Suppressor macrophage treated with lipopolysaccharide for 4 hours (primary cell): ENCODE results near the gene HIGD1C.
"Not testable (repeated sequence)": the region's sequence is repeated elsewhere in the genome, so short reads cannot be mapped to it uniquely, and the experiment has no call there.

Experiments
- DNase-seq: peaks from one replicate; pipeline ENCODE4 v3.0.0-alpha.2; 2020

HIGD1C gene

DNA sequence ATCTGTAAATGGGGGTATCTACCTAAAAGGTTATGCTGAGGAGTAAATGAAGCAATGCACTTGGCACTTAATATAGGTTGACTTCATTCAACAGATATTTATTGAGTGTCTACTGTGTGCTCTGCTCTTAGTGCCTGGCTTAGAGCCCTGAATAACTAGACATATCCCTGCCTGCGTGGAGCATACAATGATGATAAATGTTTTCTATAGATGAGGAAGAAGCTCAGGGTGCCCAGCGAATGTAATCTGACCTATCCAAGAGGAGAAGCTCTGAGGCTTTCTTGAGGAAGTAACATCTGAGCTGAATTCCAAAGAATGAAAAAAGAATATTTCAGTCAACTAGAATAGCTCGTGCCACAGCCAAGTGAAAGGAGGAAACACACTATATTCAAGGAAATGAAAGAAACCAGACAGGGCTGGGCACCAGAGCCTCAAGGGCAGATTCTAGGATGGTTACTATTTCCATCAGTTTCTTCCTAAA, 17.9 kb upstream of the HIGD1C start:
- peak; percentile 70 for DNase-seq

DNA sequence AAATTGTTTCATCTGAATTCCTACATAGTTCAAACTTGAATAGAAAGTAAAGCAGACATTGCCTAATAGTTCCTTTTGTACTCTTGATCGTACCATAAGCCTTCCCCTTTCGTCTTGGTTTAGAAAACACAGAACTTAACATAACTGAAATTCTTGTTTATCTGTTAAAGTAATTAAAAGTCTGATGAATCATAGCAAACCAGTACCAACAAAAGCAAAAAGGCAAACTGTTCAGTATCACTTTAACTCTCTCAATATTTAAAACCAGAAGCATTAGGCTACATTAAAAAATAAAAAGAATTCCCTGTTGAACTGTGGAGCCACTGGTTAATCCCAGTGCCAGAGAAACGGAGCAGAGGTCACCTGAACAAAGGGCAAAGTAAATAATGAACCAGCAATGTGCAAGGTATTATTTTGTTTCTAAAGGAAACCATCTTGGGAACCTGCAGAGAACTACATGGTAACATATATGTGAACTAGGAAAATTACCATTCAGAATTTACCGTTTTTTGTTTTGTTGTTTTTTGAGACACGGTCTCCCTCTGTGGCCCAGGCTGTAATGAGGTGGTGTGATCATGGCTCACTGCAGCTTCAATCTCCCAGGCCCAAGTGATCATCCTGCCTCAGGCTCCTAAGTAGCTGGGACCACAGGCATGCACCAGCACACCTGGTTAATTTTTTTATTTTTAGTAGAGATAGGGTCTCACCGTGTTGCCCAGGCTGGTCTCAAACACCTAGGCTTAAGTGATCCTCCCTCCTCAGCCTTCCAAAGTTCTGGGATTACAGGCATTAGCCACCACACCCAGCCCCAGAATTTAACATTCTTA, 17.1 kb upstream of the HIGD1C start:
- DNase-seq = peak; percentile 63

GRCh38 chr12:50936821-50937530, 15.4 kb upstream of the HIGD1C start:
- no peak for DNase-seq

GRCh38 chr12:50937653-50938052, 14.7 kb upstream of the HIGD1C start:
- no peak for DNase-seq

- DNase-seq = no peak
Observed at GRCh38 chr12:50947933-50948626, 4.3 kb upstream of the HIGD1C start.

DNA sequence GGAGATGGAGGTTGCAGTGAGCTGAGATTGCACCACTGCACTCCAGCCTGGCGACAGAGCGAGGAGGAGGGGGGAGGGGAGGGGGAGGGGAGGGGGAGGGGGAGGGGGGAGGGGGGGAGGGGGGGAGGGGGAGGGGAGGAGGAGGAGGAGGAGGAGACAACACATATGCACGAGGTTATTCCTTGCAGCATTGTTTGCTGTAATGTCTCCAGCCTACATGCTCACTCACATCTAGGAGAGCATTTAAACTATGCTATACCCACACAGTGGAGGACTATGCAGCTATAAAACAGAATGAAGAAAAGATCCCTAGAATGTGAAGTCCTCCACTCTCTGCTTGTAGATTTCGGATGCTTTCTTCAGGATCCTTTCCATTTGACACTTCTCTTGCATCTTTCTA, 3.5 kb upstream of the HIGD1C start:
- no peak for DNase-seq

DNA sequence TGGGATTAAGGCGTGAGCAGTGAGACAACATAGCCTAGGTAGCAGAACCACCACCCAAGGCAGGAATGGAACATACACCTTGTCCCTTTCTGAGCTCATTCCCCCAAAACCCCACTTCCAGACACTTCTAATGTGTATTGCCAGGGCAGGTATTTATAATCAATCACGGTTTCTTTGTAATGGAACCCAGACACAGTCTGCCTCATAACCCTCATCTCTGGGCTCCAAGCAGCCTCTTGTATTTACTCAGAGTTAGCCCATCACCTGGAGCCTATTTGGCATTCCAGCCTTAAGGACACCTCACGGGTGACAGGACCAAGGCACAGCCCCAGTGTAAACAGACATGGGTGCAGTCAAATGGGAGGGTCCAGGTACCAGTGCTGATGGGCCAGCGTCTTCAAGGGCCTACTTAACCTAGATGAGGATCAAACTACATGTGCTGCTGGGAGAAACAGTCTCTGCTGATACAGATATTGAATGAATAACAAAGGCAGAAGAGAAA, 2.5 kb upstream of the HIGD1C start:
- no peak for DNase-seq

DNA sequence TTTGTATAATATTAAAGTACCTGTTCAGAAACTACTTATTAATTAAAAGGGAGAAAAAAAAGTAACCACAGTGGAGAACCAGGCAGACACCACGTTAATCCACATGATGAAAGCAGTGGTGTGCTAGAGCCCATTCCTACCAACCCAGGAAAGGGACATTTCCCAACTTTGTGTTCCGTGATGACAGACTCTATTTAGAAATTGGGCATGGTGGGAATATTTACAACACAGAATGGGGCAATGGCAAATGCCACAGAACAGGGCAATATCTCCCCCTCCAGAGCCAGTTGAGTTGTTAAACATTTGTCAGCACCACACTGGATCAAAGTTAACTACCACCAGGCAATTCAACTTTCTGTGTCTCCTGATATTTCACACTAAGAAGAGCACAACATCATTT, 1.2 kb upstream of the HIGD1C start:
- peak; percentile 48 for DNase-seq

GRCh38 chr12:50953047-50953446, 703 bp downstream of the HIGD1C start:
- DNase-seq = no peak

- not testable (repeated sequence) for DNase-seq
Observed at GRCh38 chr12:50954789-50955188, 2.4 kb downstream of the HIGD1C start.

DNA sequence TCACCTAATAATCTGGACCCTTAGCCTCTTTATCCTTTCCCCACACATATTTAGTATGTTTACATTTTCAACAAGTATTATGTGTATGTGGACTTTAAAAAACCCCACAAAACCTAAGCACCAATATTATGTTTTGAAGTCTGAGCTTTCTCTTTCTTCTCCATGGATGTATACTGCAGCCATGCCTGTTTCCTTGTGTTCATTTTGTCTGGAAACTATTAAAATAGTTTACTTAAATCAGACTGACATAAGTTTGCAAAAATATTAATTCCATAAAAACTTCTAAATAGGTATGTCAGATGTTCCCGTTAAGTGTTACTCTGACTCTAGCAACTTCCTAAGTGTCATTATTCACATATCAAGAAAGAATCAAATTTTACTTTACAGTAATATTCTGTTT, 2.9 kb downstream of the HIGD1C start:
- no peak for DNase-seq

DNA sequence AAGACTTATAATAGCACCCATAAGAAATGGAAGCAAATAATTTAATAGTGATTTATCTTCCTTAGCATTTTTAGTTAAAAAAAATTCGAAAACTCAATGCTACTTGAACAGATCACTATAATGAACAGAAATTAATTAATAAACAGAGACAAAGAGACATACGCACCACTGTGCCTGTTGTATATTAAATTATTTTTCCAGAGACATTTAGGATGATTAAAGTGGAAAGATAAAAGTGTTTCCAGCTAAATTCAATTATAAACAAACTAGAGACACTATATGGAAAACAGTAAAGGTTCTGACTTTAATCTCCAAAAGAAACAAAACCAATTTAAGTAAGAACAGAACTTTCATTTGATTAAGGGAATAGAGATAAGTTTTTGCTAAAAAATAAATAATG, 3.4 kb downstream of the HIGD1C start:
- DNase-seq = no peak

DNA sequence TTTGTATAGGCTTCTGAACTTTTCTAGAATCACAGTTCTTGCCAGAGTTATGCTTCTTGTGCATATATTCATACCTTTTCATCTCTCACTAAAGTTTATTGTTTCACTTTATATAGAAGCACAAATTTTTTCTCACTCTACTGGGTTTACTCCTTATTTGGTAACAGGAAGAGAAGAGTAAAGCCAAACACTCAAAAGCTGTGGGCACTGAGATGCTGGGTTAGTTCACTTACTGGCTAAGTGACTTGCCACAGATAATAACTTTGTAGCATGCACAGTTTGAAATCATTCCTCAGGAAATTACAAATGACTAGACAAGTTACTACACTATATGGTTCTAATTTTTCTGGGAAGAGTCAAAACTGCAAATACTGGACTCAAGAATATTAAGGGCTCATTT, 7.8 kb downstream of the HIGD1C start:
- no peak for DNase-seq

DNA sequence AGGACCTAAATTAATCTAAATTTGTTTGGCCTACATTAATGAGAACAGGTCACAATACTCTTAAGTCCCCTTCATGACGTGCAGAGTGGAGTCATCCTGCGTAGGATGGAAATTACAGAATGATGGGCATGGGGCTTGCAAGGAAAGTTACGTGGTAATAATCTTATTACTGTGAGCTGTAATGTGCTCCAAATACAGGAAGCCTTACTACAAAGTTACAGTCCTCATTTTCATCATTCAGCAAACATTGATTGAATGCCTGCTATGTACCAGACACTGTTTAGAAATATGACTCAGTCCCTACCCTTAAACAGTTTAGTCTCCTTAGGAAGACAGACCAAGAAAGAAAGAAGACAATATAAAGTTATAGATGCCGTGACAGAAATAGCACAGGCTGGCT, 9.4 kb downstream of the HIGD1C start:
- no peak for DNase-seq

GRCh38 chr12:50964432-50964831, 12.1 kb downstream of the HIGD1C start:
- no peak for DNase-seq

- DNase-seq = no peak
Observed at GRCh38 chr12:50971946-50972345, 19.6 kb downstream of the HIGD1C start.

DNA sequence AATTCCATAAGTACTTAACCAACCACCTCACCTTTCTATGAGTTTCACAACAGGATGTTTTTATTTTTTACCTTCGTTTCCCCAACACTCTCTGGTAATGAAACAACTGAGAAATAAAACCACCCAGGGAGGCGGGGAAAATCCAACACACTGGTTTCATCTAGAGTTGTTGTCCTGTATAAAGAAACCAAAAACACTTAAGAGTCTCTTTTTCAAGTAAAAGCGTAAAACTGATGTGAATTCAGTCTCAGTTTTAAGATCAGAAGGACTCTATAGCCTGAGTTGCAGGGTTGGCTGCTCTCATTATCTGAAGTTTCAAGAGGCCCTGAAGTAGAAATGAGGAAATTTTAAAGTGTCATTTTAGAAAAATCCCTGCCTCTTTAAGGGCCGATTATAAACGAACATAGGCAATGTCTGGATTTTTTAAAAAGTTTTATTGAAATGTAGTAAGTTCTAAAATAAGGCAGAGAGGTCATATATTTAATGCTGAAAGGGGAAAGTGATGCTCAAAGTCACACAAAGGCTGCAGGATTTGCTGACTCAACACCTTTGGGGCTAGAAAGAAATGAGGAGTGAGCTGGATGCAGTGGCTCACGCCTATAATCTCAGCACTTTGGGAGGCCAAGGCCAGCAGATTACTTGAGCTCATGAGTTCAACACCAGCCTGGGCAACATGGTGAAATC, 27.2 kb downstream of the HIGD1C start:
- no peak for DNase-seq

DNA sequence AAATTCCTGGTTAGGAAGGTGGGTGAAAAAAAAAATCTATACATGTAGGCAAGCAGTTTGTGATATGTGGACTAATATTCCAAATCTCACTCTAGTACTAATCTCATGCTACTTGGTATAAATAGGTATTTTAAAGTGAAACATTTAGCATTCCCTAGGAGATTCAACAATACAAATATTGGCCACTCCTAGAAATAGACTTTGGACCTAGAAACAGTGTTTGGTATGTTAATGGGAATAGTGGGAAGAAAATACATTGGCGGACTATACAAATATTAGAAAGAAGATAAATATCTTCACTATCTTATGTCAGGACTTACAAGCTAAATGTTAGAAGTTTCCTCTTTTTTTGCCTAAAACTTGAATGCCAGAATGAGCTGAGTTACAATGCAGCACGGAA, 28.2 kb downstream of the HIGD1C start:
- DNase-seq = no peak

DNA sequence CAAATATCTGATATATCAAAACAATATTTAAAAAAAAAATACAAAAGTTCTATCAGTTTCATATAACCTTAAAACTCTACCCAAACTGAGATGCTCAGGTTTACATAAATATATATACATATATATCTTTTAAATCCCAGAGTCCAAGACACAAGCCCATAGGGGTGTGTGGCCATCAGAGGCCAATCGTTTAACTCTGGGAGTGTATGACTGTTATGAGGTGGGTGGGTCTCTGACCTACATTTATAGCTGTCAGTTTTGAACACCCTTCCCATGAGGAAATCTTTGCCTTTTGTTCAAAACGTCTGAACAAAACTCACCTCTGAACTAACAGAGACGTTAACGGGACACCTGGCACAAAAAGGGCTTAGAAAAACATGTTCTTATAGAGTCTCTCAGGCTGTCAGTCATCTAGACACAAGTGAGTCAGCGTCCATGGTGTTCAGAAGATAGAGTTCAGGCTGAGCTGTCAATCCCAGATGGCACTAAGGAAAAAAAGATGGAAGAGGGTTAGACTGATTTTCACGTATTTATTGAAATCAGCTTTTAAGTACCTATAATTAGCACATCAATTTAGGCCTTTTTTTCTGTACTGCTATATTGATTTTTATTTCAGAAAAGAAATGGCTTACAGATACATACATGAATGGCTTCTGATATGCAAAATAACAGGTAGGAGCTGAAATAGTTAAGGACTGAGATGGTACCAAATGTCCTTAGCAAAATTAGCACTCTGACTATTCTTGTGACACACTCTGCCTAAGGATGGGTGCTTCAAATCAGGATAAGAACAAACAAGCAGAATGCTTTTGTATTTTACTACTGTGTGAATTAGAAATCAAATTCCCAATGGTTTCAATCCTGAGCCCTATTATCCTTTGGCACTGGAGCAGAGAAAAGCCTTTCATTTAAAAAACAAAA, 29.2 kb downstream of the HIGD1C start:
- no peak for DNase-seq

GRCh38 chr12:50984586-50985298, 32.4 kb downstream of the HIGD1C start:
- DNase-seq = peak; percentile 34

DNA sequence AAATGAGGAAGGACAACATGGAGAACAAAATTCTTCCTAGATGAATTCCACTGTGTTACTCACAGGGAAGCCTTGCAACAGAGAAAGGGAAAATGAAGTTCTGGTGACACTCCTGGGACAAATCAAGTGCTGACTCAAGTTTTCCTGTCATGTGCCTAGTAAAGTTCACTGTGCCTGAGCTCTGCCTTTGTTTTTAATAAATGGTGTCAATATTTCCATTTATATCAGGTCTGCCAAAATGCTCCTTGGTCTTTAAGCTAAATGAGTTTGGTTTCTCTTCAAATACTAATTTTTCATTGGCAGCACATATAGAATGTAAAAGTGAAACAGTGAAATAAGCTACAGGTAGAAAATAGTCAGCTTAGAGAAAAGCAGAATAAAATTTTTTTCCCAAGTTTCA, 33.0 kb downstream of the HIGD1C start:
- peak; percentile 85 for DNase-seq
